DND-41 (cell line): Measurements from ENCODE around the gene MGAT4A.

ENCODE experiments used
- ATAC-seq: fragments of 200-7000 bp; cut with Tn5 transposase; 3 replicates; pipeline ENCODE4 v1.9.1; 2021; ENCODE audit warnings: low read depth; ENCODE audit not compliant: insufficient read depth
- DNase-seq: peaks from one replicate; pipeline ENCODE4 v3.0.0-alpha.2; 2020
- H2AFZ ChIP-seq: 2 replicates; pipeline ENCODE4 v1.6.0; 2012; ENCODE audit warnings: low read depth, low read length
- H3K27ac ChIP-seq: 2 replicates; pipeline ENCODE4 v1.5.1; 2012; ENCODE audit warnings: low read length, inconsistent platforms
- H3K27me3 ChIP-seq: fragments of 200-600 bp; sonication (generic); 2 replicates; pipeline ENCODE4 v1.6.0; 2012; ENCODE audit warnings: low read length, mild to moderate bottlenecking, inconsistent platforms; ENCODE audit not compliant: insufficient read depth, poor library complexity
- H3K36me3 ChIP-seq: 2 replicates; pipeline ENCODE4 v1.5.1; 2012; ENCODE audit warnings: low read length, inconsistent platforms; ENCODE audit not compliant: insufficient read depth
- H3K4me1 ChIP-seq: 2 replicates; pipeline ENCODE4 v1.5.1; 2012; ENCODE audit warnings: mild to moderate bottlenecking, low read length; ENCODE audit not compliant: insufficient read depth
- H3K4me2 ChIP-seq: 2 replicates; pipeline ENCODE4 v1.6.0; 2012; ENCODE audit warnings: mild to moderate bottlenecking, moderate library complexity, low read length, inconsistent platforms; ENCODE audit not compliant: insufficient read depth
- H3K4me3 ChIP-seq, 2 experiments: fragments of 200-600 bp in 1 of 2; shearing (Covaris generic) in 1 of 2; 2 replicates each; pipeline ENCODE4 v1.5.1; 2012 to 2016; ENCODE audit warnings: inconsistent platforms in 2 of 2, low read length in 2 of 2, mild to moderate bottlenecking in 2 of 2, low read depth in 1 of 2, moderate library complexity in 1 of 2
- H3K79me2 ChIP-seq: 2 replicates; pipeline ENCODE4 v1.6.0; 2012; ENCODE audit warnings: low read length, inconsistent platforms; ENCODE audit not compliant: insufficient read depth
- H3K9ac ChIP-seq: 2 replicates; pipeline ENCODE4 v1.6.0; 2012; ENCODE audit warnings: low read depth, mild to moderate bottlenecking, inconsistent platforms, low read length, moderate library complexity
- H3K9me3 ChIP-seq: 2 replicates; pipeline ENCODE4 v1.5.1; 2012; ENCODE audit warnings: low read length, moderate library complexity, mild to moderate bottlenecking, inconsistent platforms; ENCODE audit not compliant: insufficient read depth, severe bottlenecking
- H4K20me1 ChIP-seq: 2 replicates; pipeline ENCODE4 v1.6.0; 2012; ENCODE audit warnings: low read length; ENCODE audit not compliant: insufficient read depth
- CTCF ChIP-seq: IDR thresholded peaks from 2 replicates; pipeline ENCODE4 v1.5.1; 2012; ENCODE audit warnings: borderline replicate concordance, low read length, moderate library complexity, mild to moderate bottlenecking; ENCODE audit not compliant: poor library complexity, severe bottlenecking; ENCODE audit errors: extremely low read depth
- EZH2 ChIP-seq: IDR thresholded peaks from 3 replicates; pipeline ENCODE4 v1.6.1; 2012; ENCODE audit warnings: borderline replicate concordance, low read depth, mild to moderate bottlenecking, moderate library complexity, low read length, inconsistent platforms; ENCODE audit not compliant: severe bottlenecking

MGAT4A gene

GRCh38 chr2:98734162-98734561 is 3.2 kb upstream of the MGAT4A start:
- Histone ChIP-seq H3K4me2 (peak overlapping the region; percentile 82; the same call in 1 of the 2 replicates), H3K36me3 (no peaks in the 10 kb centered on the region), H3K27ac (peak overlapping the region; percentile 93), H4K20me1 (0 out of 2 replicates have a peak, but pooled peaks cover 3% of the 10 kb centered on the region), H3K4me3 (peak overlapping the region in 1 of 2 experiments; percentile 1; a peak in 1 of 4 replicates), H3K9ac (peak overlapping the region; percentile 23), H3K4me1 (peaks cover 62% of the 10 kb centered on the region), H3K79me2 (peaks cover 37% of the 10 kb centered on the region), H2AFZ (peak overlapping the region; percentile 8; the same call in 1 of the 2 replicates), H3K9me3 (no peaks in the 10 kb centered on the region), H3K27me3 (no peaks in the 10 kb centered on the region)
- TF ChIP-seq CTCF (no peak), EZH2 (no peak)
- ATAC-seq (no peak), DNase-seq (no peak)

- Histone ChIP-seq H3K36me3 (no peaks in the 10 kb centered on the region), H3K27me3 (no peaks in the 10 kb centered on the region), H2AFZ (no peak overlapping the region), H4K20me1 (peaks cover 4% of the 10 kb centered on the region; the same call in 1 of the 2 replicates), H3K4me3 (peak overlapping the region; percentile 71 to 75; a peak in 3 of 4 replicates), H3K79me2 (peaks cover 53% of the 10 kb centered on the region), H3K4me1 (peaks cover 78% of the 10 kb centered on the region), H3K27ac (peak overlapping the region; percentile 93), H3K4me2 (peak overlapping the region; percentile 82), H3K9me3 (no peaks in the 10 kb centered on the region), H3K9ac (peak overlapping the region; percentile 88)
- no peak for TF ChIP-seq CTCF
- no peak for TF ChIP-seq EZH2
- no peak for DNase-seq
- ATAC-seq = no peak
These were observed 1.6 kb upstream of the MGAT4A start for GRCh38 chr2:98732430-98733051.

GRCh38 chr2:98731894-98732349 is 990 bp upstream of the MGAT4A start:
- DNase-seq (no peak), ATAC-seq (no peak)
- H4K20me1 ChIP-seq = peaks cover 10% of the 10 kb centered on the region; the same call in 1 of the 2 replicates
- no peaks in the 10 kb centered on the region for H3K9me3 ChIP-seq
- H3K27ac ChIP-seq = peak overlapping the region; percentile 93
- peak overlapping the region; percentile 58 for H2AFZ ChIP-seq
- H3K4me3 ChIP-seq = peak overlapping the region; percentile 71 to 75
- peak overlapping the region; percentile 88 for H3K9ac ChIP-seq
- H3K79me2 ChIP-seq = peaks cover 59% of the 10 kb centered on the region
- H3K4me2 ChIP-seq = peak overlapping the region; percentile 82
- no peak for TF ChIP-seq CTCF
- no peak for TF ChIP-seq EZH2
- H3K27me3 ChIP-seq = no peaks in the 10 kb centered on the region
- no peaks in the 10 kb centered on the region for H3K36me3 ChIP-seq
- peaks cover 85% of the 10 kb centered on the region for H3K4me1 ChIP-seq
